Measurements from ENCODE around the gene CHID1. TPM values are rescaled to one million over a fixed set of nuclear protein-coding genes. Genes with fewer than 3 reads are reported as not detected.
A peak's percentile ranks its signal among the peaks of the same experiment; 100 is the strongest.

Gene CHID1
- total RNA-seq, 1 donor from 2014 or later, result 29.5 TPM

- no peak for DNase-seq (ENCODE audit: low read depth in 2 of 2)
Observed at GRCh38 chr11:850775-851763, 59.5 kb downstream of the CHID1 start.

GRCh38 chr11:849951-850774, 60.4 kb downstream of the CHID1 start:
- no peak for DNase-seq (ENCODE audit: low read depth in 2 of 2)

GRCh38 chr11:849104-849824, 61.3 kb downstream of the CHID1 start:
- DNase-seq (ENCODE audit: low read depth in 2 of 2), result peak in 1 of 2 donors; percentile 39

- peak in 1 of 2 donors; percentile 50 for DNase-seq (ENCODE audit: low read depth in 2 of 2)
Observed at GRCh38 chr11:848380-848931, 62.2 kb downstream of the CHID1 start.

- DNase-seq (ENCODE audit: low read depth in 2 of 2), result no peak
Observed at GRCh38 chr11:847876-848275, 62.7 kb downstream of the CHID1 start.

- DNase-seq (ENCODE audit: low read depth in 2 of 2), result no peak
Observed at GRCh38 chr11:846496-847098, 64.0 kb downstream of the CHID1 start.

- DNase-seq (ENCODE audit: low read depth in 2 of 2), result peak in 1 of 2 donors; percentile 54
Observed at GRCh38 chr11:845872-846495, 64.6 kb downstream of the CHID1 start.

GRCh38 chr11:844693-845644, 65.6 kb downstream of the CHID1 start:
- peak; percentile 94 to 98 for DNase-seq (ENCODE audit: low read depth in 2 of 2)

- peak; percentile 91 to 95 for DNase-seq (ENCODE audit: low read depth in 2 of 2)
Observed at GRCh38 chr11:843818-844692, 66.6 kb downstream of the CHID1 start.

- DNase-seq (ENCODE audit: low read depth in 2 of 2), result peak in 1 of 2 donors; percentile 27
Observed at GRCh38 chr11:843086-843734, 67.4 kb downstream of the CHID1 start.

- peak; percentile 84 to 95 for DNase-seq (ENCODE audit: low read depth in 2 of 2)
Observed at GRCh38 chr11:842370-843002, 68.1 kb downstream of the CHID1 start, which contains the start of the genes POLR2L and TSPAN4. POLR2L (minus strand) TSS chr11:842529; CDS start chr11:842508, 21 bp downstream. TSPAN4 (plus strand) TSS chr11:842852; CDS start chr11:850305, 7,453 bp downstream.

GRCh38 chr11:841981-842369, 68.6 kb downstream of the CHID1 start:
- peak in 1 of 2 donors; percentile 32 for DNase-seq (ENCODE audit: low read depth in 2 of 2)

GRCh38 chr11:839875-840617, 70.6 kb downstream of the CHID1 start:
- DNase-seq (ENCODE audit: low read depth in 2 of 2), result peak in 1 of 2 donors; percentile 31

GRCh38 chr11:839280-839623, 71.4 kb downstream of the CHID1 start:
- DNase-seq (ENCODE audit: low read depth in 2 of 2), result no peak

- DNase-seq (ENCODE audit: low read depth in 2 of 2), result peak in 1 of 2 donors; percentile 50
Observed at GRCh38 chr11:838441-839279, 72.0 kb downstream of the CHID1 start.

Measured in dermis microvascular lymphatic vessel endothelial cell (primary cell).